GM12878 (cell line): ENCODE measurements around the gene ERG. TPM values are rescaled to one million over a fixed set of nuclear protein-coding genes. Genes with fewer than 3 reads are reported as not detected.

Experiments used
- ATAC-seq: fragments of 200-7000 bp; cut with Tn5 transposase; 3 replicates; pipeline ENCODE4 v1.9.1; 2020; ENCODE audit warnings: mild to moderate bottlenecking, moderate library complexity
- BruUV-seq: library from RNA; stranded (reverse); fragments of 400-500 nt; replicated peaks from 2 replicates; lab custom pipeline; 2021; lab: Mats Ljungman, UMichigan
- CTCF ChIA-PET: fragments of 300-600 bp; sonication (Branson Sonifier 250); formaldehyde crosslinking; extraction: SDS; loops from one replicate; lab custom pipeline; 2021; ENCODE audit warnings: inconsistent platforms; lab: Yijun Ruan, JAX
- POLR2A ChIA-PET: fragments of 350-600 bp; formaldehyde crosslinking; extraction: SDS; loops from one replicate; lab custom pipeline; 2021; ENCODE audit warnings: inconsistent platforms; lab: Charles Lee
- RAD21 ChIA-PET: fragments of 300-600 bp; sonication (Branson Sonifier 250); formaldehyde crosslinking; loops from one replicate; lab custom pipeline; 2023; ENCODE audit warnings: antibody characterized with exemption; ENCODE audit not compliant: unreplicated experiment; lab: Charles Lee
- SMC1A ChIA-PET: fragments of 300-600 bp; sonication (Branson Sonifier 250); formaldehyde crosslinking; loops from one replicate; lab custom pipeline; 2023; ENCODE audit not compliant: unreplicated experiment, uncharacterized antibody; lab: Charles Lee
- DNase-seq: peaks from one replicate; pipeline ENCODE4 v3.0.0-alpha.2; 2011; ENCODE audit warnings: low read depth, low spot score
- FAIRE-seq: peaks from 3 replicates; lab custom pipeline; 2011; peaks lifted over from hg19 to GRCh38; lab: Jason Lieb, UNC
- H2AFZ ChIP-seq: 2 replicates; pipeline ENCODE4 v1.6.0; 2011; ENCODE audit warnings: low read depth, low read length, control low read depth; ENCODE audit not compliant: control insufficient read depth
- H3K27ac ChIP-seq: 2 replicates; pipeline ENCODE4 v1.5.1; 2011; ENCODE audit warnings: control low read depth; ENCODE audit not compliant: control insufficient read depth, insufficient read depth
- H3K27me3 ChIP-seq, 2 experiments: replicated peaks in 1 of 2; 2 replicates each; pipeline versions ENCODE4 v1.6.0 to v1.6.1; 2011; ENCODE audit warnings: low read length in 1 of 2; ENCODE audit not compliant: control insufficient read depth in 2 of 2, insufficient read depth in 2 of 2
- H3K36me3 ChIP-seq, 2 experiments: 2 replicates each; pipeline ENCODE4 v1.5.1; 2011; ENCODE audit warnings: low read length in 1 of 2; ENCODE audit not compliant: control insufficient read depth in 2 of 2, insufficient read depth in 2 of 2
- H3K4me1 ChIP-seq: 2 replicates; pipeline ENCODE4 v1.6.1; 2011; ENCODE audit warnings: mild to moderate bottlenecking, low read length, moderate library complexity, mixed read lengths; ENCODE audit not compliant: control insufficient read depth, insufficient read depth
- H3K4me2 ChIP-seq: 2 replicates; pipeline ENCODE4 v1.6.0; 2011; ENCODE audit warnings: control low read depth; ENCODE audit not compliant: control insufficient read depth, insufficient read depth
- H3K4me3 ChIP-seq: fragments of 200-600 bp; sonication (generic); 2 replicates; pipeline ENCODE4 v1.5.1; 2016
- H3K79me2 ChIP-seq: 2 replicates; pipeline ENCODE4 v1.6.0; 2011; ENCODE audit warnings: low read length; ENCODE audit not compliant: control insufficient read depth, insufficient read depth
- H3K9ac ChIP-seq: 2 replicates; pipeline ENCODE4 v1.8.0; 2011; ENCODE audit warnings: low read length, control low read depth, mixed read lengths; ENCODE audit not compliant: control insufficient read depth, insufficient read depth
- H3K9me3 ChIP-seq: replicated peaks from 3 replicates; pipeline ENCODE4 v1.5.1; 2011; ENCODE audit warnings: mild to moderate bottlenecking, low read length; ENCODE audit not compliant: control insufficient read depth, insufficient read depth
- H4K20me1 ChIP-seq: 2 replicates; pipeline ENCODE4 v1.6.0; 2011; ENCODE audit not compliant: control insufficient read depth, insufficient read depth
- CBX5 ChIP-seq: sonication (generic); IDR thresholded peaks from 2 replicates; pipeline ENCODE4 v1.6.1; 2016; ENCODE audit warnings: low read depth, moderate library complexity, mild to moderate bottlenecking, inconsistent platforms
- CREM ChIP-seq: IDR thresholded peaks from 2 replicates; pipeline ENCODE4 v1.6.1; 2014; ENCODE audit warnings: antibody characterized with exemption, low read depth
- FOS ChIP-seq: IDR thresholded peaks from 3 replicates; pipeline ENCODE4 v1.6.1; 2011; ENCODE audit warnings: borderline replicate concordance; ENCODE audit not compliant: insufficient read length; ENCODE audit errors: extremely low read depth
- HSF1 ChIP-seq: fragments of 150-350 bp; IDR thresholded peaks from 2 replicates; pipeline ENCODE4 v1.6.1; 2014; ENCODE audit warnings: mild to moderate bottlenecking, low read depth, low read length
- KAT2A ChIP-seq: conservative IDR thresholded peaks from 2 replicates; pipeline ENCODE4 v1.6.1; 2011; ENCODE audit warnings: low read depth, low read length; ENCODE audit not compliant: control insufficient read depth
- LARP7 ChIP-seq: fragments of 450-650 bp; IDR thresholded peaks from 2 replicates; pipeline ENCODE4 v1.6.1; 2017; ENCODE audit warnings: mild to moderate bottlenecking
- NRF1 ChIP-seq: conservative IDR thresholded peaks from 2 replicates; pipeline ENCODE4 v1.6.1; 2011; ENCODE audit warnings: mild to moderate bottlenecking, low read depth, low read length, improper control_type of control experiment
- PBX3 ChIP-seq: IDR thresholded peaks from 2 replicates; pipeline ENCODE4 v1.6.1; 2011; ENCODE audit warnings: mild to moderate bottlenecking, low read depth, low read length, moderate library complexity; ENCODE audit not compliant: insufficient replicate concordance
- POLR2AphosphoS2 ChIP-seq: IDR thresholded peaks from 2 replicates; pipeline ENCODE4 v1.6.1; 2011; ENCODE audit warnings: low read depth, mild to moderate bottlenecking, low read length, improper control_type of control experiment, moderate library complexity
- RBBP5 ChIP-seq: fragments of 200-600 bp; sonication (generic); conservative IDR thresholded peaks from 2 replicates; pipeline ENCODE4 v1.6.1; 2016
- RCOR1 ChIP-seq: conservative IDR thresholded peaks from 2 replicates; pipeline ENCODE4 v1.6.1; 2012; ENCODE audit warnings: low read depth, low read length, improper control_type of control experiment
- SKIL ChIP-seq: fragments of 450-650 bp; IDR thresholded peaks from 2 replicates; pipeline ENCODE4 v1.6.1; 2017; ENCODE audit warnings: mild to moderate bottlenecking, low read depth, inconsistent platforms; ENCODE audit not compliant: poor library complexity, severe bottlenecking
- SRF ChIP-seq, 2 experiments: IDR thresholded peaks; 2 replicates each; pipeline ENCODE4 v1.6.1; 2011; ENCODE audit warnings: low read depth in 2 of 2, low read length in 2 of 2, mild to moderate bottlenecking in 1 of 2, moderate library complexity in 1 of 2
- STAT3 ChIP-seq: IDR thresholded peaks from 2 replicates; pipeline ENCODE4 v1.6.1; 2011; ENCODE audit warnings: low read depth, low read length, improper control_type of control experiment
- WGBS: methylation state at CpG from one replicate; pipeline ENCODE4 v1.1.6; 2016; ENCODE audit warnings: low lambda C conversion rate; ENCODE audit not compliant: insufficient replicate concordance, insufficient coverage; ENCODE audit errors: missing lambda C conversion rate; 5-methylcytosine and 5-hydroxymethylcytosine counted together
- in situ Hi-C: fragments of 300-500 bp; cut with MboI; formaldehyde crosslinking; loops from 9 replicates; pipeline ENCODE4 v1.14.3; 2018; ENCODE audit warnings: mixed read lengths
- intact Hi-C: fragments of 100-400 bp; cut with micrococcal nuclease; formaldehyde crosslinking; loops from one replicate; pipeline ENCODE4 v1.14.2; 2022; ENCODE audit not compliant: unreplicated experiment
- polyA plus RNA-seq, 11 experiments: library from polyadenylated mRNA; depleted of rRNA in 4 of 11; unstranded in 6 of 11; stranded (reverse) in 5 of 11; fragments of >200 nt; fragmentation: Nextera tagmentation in 4 of 11; fragmentation: Illumina TruSeq in 1 of 11; extraction: Ambion mirVana in 4 of 11; extraction: Trizol in 1 of 11; gene quantifications; 1 replicate in 1 of 11; 2 replicates in 10 of 11; pipeline versions ENCODE4 v1.2.1 to v1.2.3, GENCODE V29; 2011 to 2016; ENCODE audit warnings: inconsistent platforms in 2 of 11, missing spikeins in 2 of 11, low read depth in 1 of 11
- total RNA-seq, 4 experiments: library from RNA; depleted of rRNA in 3 of 4; stranded (reverse); fragments of >200 nt in 3 of 4; fragmentation: Illumina TruSeq in 1 of 4; extraction: Trizol in 1 of 4; gene quantifications; 2 replicates each; pipeline versions ENCODE4 v1.2.1 to v1.2.3, GENCODE V29; 2013 to 2021

Gene ERG
- total and polyA plus RNA-seq, 10 of the 15 experiments (the other 5 are each of a cell fraction or from before 2014, with no cell fraction given) = not detected

GRCh38 chr21:38511198-38511597, 12.9 kb upstream of the ERG start:
- Histone ChIP-seq H3K4me3 (no peak overlapping the region), H4K20me1 (no peaks in the 10 kb centered on the region), H3K27ac (no peak overlapping the region), H3K9me3 (no peaks in the 10 kb centered on the region), H3K36me3 (no peaks in the 10 kb centered on the region), H3K27me3 (no peaks in the 10 kb centered on the region), H3K9ac (no peak overlapping the region), H3K4me1 (no peaks in the 10 kb centered on the region), H3K79me2 (no peaks in the 10 kb centered on the region), H3K4me2 (no peak overlapping the region), H2AFZ (no peak overlapping the region)
- ChIA-PET POLR2A (no interaction called here), SMC1A (no interaction called here), RAD21 (no interaction called here), CTCF (no interaction called here)
- intact Hi-C loops (no loop called here), in situ Hi-C loops (no loop called here)
- no TSS peak for BruUV-seq
- WGBS = 0% methylated on average over 1 of the region's 1 CpG
- FAIRE-seq (no peak), ATAC-seq (no peak), DNase-seq (no peak)
- TF ChIP-seq CBX5 (no peak), POLR2AphosphoS2 (no peak), STAT3 (no peak), FOS (no peak), PBX3 (no peak), HSF1 (no peak), RBBP5 (no peak), LARP7 (no peak), SRF (IDR thresholded peaks at IDR 0.05; ENCODE audit: low read depth in 2 of 2, low read length in 2 of 2) (no peak), RCOR1 (no peak), SKIL (no peak), NRF1 (no peak), CREM (no peak), KAT2A (no peak)
